ENCODE results near the gene GATAD2B. TPM values are rescaled to one million over a fixed set of nuclear protein-coding genes. Genes with fewer than 3 reads are reported as not detected.

GATAD2B gene
- total RNA-seq = 10 to 100 TPM; 68.1 to 91.3 (median 75.5) TPM
- total RNA-seq (2013) = 21.6 TPM

DNA sequence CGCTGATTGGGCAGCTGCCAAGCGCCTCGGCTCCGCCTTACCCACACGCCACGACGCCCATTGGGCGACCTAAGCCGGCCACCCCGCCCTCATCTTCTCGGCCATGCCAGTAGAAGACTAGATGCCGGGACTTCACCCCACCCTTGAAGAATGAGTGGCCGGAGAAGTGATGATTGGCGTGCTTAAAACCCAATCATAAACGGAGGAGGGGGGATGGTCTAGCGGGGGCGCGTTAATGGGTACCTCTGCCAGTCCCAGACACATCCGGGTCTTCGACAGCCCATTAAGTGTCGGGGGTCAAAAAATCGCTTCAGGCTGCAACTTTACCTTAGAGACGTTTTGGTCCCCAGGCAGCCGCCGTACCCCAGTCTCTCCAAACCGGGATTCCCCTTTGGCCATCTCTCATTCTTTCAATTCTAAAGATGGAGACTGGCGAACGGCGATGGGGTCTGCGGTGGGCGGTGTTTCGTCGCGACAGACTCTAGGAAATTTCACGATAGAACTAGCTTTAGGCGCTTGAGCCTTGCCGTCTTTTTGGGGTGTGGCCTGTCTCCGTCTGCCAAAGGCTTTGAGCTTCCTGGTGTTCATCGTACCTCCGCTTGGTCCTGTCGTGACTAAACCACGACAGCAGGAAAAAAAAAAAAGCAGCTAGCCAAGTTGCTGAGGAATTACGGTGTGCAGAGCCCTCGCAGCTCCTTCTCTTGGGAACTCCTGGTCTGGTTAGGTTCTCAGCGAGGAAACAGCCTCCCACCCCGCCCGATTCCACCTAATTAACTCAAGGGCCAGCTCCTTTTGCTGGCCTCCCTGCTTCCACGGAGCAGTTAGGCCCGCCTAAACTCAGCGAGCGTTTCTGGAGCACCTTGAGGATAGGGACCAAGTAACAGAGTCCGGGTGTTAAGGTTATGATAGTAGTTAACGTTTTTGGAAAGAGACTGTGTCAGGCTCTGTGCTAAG lies at the start of gene GATAD2B:
Gene GATAD2B (minus strand): TSS at position 1 of the 954 bp plus-strand sequence. CDS start 94,625 bp downstream, outside the sequence.
- Histone ChIP-seq H3K4me1 (ENCODE audit: control insufficient read depth, insufficient read depth, low read length) (peaks cover 34% of the 10 kb centered on the region), H3K9me3 (ENCODE audit: control insufficient read depth, insufficient read depth, low read length) (no peaks in the 10 kb centered on the region), H3K36me3 (ENCODE audit: control insufficient read depth, insufficient read depth, low read length) (peaks cover 4% of the 10 kb centered on the region), H3K27me3 (ENCODE audit: control insufficient read depth, insufficient read depth, low read length) (no peaks in the 10 kb centered on the region), H3K27ac (ENCODE audit: low read length) (peak within 1 kb of the TSS; percentile 93), H3K4me3 (ENCODE audit: low read length) (peak within 1 kb of the TSS; percentile 86)
- Mint-ChIP-seq H3K36me3 (no peaks in the 10 kb centered on the region), H3K9me3 (no peaks in the 10 kb centered on the region), H3K4me1 (peaks cover 52 to 53% of the 10 kb centered on the region in 2 donors), H3K27me3 (ENCODE audit: low read depth in 2 of 2) (no peaks in the 10 kb centered on the region), H3K4me3 (peak within 1 kb of the TSS; percentile 95), H3K27ac (peak within 1 kb of the TSS; percentile 96 to 97)
- DNase-seq (peak; percentile 95 to 100), ATAC-seq (peak; percentile 86 to 98 (median 91))
- TF ChIP-seq, protein P1, sequence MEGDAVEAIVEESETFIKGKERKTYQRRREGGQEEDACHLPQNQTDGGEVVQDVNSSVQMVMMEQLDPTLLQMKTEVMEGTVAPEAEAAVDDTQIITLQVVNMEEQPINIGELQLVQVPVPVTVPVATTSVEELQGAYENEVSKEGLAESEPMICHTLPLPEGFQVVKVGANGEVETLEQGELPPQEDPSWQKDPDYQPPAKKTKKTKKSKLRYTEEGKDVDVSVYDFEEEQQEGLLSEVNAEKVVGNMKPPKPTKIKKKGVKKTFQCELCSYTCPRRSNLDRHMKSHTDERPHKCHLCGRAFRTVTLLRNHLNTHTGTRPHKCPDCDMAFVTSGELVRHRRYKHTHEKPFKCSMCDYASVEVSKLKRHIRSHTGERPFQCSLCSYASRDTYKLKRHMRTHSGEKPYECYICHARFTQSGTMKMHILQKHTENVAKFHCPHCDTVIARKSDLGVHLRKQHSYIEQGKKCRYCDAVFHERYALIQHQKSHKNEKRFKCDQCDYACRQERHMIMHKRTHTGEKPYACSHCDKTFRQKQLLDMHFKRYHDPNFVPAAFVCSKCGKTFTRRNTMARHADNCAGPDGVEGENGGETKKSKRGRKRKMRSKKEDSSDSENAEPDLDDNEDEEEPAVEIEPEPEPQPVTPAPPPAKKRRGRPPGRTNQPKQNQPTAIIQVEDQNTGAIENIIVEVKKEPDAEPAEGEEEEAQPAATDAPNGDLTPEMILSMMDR (IDR thresholded peaks at IDR 0.05) = no peak
- intact Hi-C loops (cut with micrococcal nuclease) = loop anchor here (1.0 to 5.0 kb wide), 5 partner anchors 22 to 116 kb away; partner anchors contain the start of genes CREB3L4, CRTC2 and RPS27
- under 1% methylated on average over 53 of the region's 53 CpGs for WGBS (ENCODE audit: insufficient coverage)

DNA sequence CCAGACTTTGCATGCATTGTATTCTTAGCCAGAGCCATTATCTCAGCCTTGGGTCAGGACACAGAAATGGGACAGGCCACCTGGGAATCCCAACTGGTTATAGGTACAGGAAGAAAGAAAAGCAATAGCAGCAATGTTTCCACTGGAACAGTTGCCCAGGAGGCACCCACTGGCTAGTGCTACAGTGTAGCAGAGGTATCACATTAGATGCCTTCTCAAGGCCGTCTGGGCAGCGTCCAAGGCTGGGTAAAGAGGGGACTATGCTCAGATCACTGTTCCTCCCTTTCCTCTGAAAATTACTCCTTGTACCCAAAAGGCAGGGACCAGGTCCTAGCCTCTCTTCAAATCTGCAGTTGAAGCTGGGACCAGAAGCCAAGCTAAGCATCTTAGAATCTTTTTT lies 47.6 kb upstream of the GATAD2B start:
- Histone ChIP-seq H3K9me3 (ENCODE audit: control insufficient read depth, insufficient read depth, low read length) (no peaks in the 10 kb centered on the region), H3K36me3 (ENCODE audit: control insufficient read depth, insufficient read depth, low read length) (peaks cover 21% of the 10 kb centered on the region), H3K27me3 (ENCODE audit: control insufficient read depth, insufficient read depth, low read length) (no peaks in the 10 kb centered on the region), H3K4me3 (ENCODE audit: low read length) (no peak overlapping the region), H3K27ac (ENCODE audit: low read length) (no peak overlapping the region), H3K4me1 (ENCODE audit: control insufficient read depth, insufficient read depth, low read length) (peaks cover 30% of the 10 kb centered on the region)
- intact Hi-C loops (cut with micrococcal nuclease) = no loop called here
- TF ChIP-seq, protein P1 (IDR thresholded peaks at IDR 0.05) = no peak
- no peaks in the 10 kb centered on the region for H3K36me3 Mint-ChIP-seq
- no peaks in the 10 kb centered on the region for H3K9me3 Mint-ChIP-seq
- WGBS (ENCODE audit: insufficient coverage) = 92% methylated on average over 2 of the region's 2 CpGs
- no peak for DNase-seq
- H3K27ac Mint-ChIP-seq = no peak overlapping the region
- H3K4me1 Mint-ChIP-seq = peaks cover 33 to 43% of the 10 kb centered on the region in 2 donors
- H3K4me3 Mint-ChIP-seq = no peak overlapping the region
- no peak for ATAC-seq
- H3K27me3 Mint-ChIP-seq (ENCODE audit: low read depth in 2 of 2) = no peaks in the 10 kb centered on the region

DNA sequence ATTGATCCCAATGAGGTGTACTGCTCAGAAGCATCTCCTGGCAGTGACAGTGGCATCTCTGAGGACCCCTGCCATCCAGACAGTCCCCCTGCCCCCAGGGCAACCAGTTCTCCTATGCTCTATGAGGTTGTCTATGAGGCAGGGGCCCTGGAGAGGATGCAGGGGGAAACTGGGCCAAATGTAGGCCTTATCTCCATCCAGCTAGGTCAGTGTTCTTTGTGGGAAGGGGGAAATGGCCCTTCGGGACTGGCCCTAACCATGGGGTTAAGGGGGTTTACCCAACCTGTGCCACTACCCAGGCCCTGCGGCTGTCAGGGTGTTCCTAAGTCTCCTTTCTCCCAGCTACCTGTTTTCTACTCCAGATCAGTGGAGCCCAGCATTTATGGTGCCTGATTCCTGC lies 46.2 kb upstream of the GATAD2B start:
- Histone ChIP-seq H3K4me3 (ENCODE audit: low read length) (no peak overlapping the region), H3K27me3 (ENCODE audit: control insufficient read depth, insufficient read depth, low read length) (no peaks in the 10 kb centered on the region), H3K9me3 (ENCODE audit: control insufficient read depth, insufficient read depth, low read length) (no peaks in the 10 kb centered on the region), H3K36me3 (ENCODE audit: control insufficient read depth, insufficient read depth, low read length) (peaks cover 10% of the 10 kb centered on the region), H3K27ac (ENCODE audit: low read length) (no peak overlapping the region), H3K4me1 (ENCODE audit: control insufficient read depth, insufficient read depth, low read length) (peaks cover 34% of the 10 kb centered on the region)
- TF ChIP-seq, protein P1 (IDR thresholded peaks at IDR 0.05) = no peak
- no peaks in the 10 kb centered on the region for H3K9me3 Mint-ChIP-seq
- no peak for ATAC-seq
- peak overlapping the region; percentile 99 for H3K4me3 Mint-ChIP-seq
- H3K36me3 Mint-ChIP-seq = no peaks in the 10 kb centered on the region
- H3K27ac Mint-ChIP-seq = peak overlapping the region; percentile 95 to 98
- no peak for DNase-seq
- H3K4me1 Mint-ChIP-seq = peaks cover 39 to 50% of the 10 kb centered on the region in 2 donors
- H3K27me3 Mint-ChIP-seq (ENCODE audit: low read depth in 2 of 2) = no peaks in the 10 kb centered on the region
- intact Hi-C loops (cut with micrococcal nuclease) = loop anchor here (10.0 kb wide), 1 partner anchor 256 kb away; the partner anchor contains the start of gene UBAP2L
- WGBS (ENCODE audit: insufficient coverage) = 54% methylated on average over 2 of the region's 2 CpGs
